Middle frontal gyrus (tissue), 1 donor: Measurements from ENCODE around the gene RTN4.

Source experiments
- DNase-seq: peaks from one replicate; pipeline ENCODE4 v3.0.0-alpha.2; 2015; ENCODE audit warnings: low spot score; ENCODE audit errors: extremely low spot score

The RTN4 gene

DNA sequence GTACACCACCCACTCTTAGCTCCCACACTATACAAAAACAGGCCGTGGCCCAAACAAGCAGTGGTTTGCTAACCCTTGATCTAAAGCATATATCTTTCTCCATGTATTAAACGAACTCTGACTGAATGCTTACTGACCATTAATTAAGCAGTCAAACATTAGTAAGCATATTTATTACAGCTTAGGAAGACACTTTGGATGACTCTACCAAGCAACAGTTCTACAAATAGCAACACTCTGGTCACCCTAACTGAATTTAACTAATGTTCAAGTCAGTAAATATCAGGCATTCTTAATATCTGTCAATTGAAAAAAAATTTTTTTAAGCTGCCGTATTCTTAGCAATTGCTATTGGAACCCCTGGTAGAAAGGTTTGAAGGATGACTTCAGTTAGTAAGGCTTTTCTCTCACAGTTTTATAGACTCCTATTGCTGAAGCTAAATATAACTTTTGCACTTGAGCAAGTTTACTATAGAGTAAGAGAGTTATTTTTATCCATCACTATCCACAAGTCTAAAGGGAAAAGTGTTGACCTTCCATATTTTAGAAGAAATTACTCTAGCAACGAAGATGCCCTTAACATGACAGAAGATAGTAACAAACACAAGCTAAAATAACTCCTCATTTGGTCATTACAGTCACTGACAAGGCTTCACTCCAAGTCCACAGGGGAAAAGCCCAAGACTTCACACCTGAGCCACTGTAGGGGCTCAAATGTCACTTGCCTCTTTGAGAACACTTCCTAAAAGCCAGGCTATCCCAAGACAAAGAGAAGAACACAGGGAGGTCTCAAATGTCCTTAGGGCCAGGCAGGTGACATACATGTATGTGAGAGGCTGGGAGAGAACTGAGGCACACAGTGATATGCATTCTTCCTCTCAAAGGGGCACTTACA lies 74.4 kb downstream of the RTN4 start:
- DNase-seq: no peak

DNA sequence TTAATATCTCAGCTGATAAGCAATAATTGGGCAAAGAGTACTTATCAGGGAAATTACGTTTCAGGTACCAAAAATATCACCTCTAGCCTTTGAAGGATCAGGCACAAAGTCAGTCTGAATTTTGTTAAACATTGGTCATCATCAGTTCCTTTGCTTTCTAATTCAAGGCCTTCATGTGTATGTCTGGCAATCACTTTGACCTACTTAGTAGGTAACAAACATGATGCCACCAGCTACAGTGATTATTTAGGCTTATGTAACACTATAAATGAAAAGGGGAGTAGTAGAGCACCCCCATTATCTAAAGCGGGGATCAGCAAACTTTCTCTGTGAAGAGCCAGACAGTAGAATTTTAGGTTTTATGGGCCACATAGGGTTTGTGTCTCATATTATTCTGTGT lies 75.1 kb downstream of the RTN4 start:
- DNase-seq: no peak

DNA sequence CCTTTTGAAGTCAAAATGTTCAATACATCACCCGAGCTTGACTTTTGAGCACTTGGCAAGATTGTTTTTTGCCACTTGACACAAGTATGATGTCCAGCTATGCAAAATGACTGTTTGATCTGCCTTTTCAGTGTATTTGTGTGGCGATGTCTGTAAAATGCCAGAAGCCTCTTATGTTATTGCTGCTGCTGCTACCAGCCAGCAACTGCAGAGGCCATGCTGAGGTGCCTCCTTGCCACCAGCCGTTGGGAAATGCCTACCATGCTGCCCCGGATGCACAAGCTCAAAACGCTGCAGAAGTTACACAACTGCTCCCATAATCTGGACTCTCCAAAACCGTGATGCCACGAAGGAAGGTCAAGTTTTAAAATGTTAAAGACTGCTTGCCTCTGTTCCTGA lies 80.3 kb downstream of the RTN4 start:
- no peak for DNase-seq

DNA sequence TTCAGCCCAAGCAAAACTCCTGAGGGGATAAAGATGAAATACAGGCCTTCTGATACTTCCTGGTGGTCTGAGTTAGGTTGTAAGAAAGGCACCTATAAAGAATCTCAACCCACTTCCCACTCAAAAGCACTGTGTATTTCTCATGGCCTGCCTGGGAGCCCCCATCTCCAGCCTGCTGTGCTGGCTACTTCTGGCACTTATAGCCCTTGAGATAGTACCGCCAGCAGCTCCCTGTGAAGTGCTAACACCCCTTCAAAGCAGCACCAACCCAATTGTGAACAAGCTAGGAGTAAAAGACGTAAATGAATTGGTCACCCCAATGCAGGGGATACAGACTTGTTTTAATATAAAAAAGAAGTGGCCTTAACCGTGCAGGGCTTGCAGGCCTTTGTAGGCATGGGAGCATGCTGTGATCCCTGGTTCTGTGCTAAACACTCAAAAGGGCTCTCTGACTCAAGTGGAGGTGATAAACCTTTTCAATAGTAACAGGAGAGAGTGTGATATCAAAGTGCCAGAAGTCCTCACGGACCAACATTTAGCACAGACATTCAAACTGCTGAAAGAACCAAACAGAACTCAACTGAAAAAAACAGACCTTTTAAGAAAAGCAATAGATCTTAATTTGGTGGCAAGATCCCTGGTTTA lies 80.8 kb downstream of the RTN4 start:
- no peak for DNase-seq

DNA sequence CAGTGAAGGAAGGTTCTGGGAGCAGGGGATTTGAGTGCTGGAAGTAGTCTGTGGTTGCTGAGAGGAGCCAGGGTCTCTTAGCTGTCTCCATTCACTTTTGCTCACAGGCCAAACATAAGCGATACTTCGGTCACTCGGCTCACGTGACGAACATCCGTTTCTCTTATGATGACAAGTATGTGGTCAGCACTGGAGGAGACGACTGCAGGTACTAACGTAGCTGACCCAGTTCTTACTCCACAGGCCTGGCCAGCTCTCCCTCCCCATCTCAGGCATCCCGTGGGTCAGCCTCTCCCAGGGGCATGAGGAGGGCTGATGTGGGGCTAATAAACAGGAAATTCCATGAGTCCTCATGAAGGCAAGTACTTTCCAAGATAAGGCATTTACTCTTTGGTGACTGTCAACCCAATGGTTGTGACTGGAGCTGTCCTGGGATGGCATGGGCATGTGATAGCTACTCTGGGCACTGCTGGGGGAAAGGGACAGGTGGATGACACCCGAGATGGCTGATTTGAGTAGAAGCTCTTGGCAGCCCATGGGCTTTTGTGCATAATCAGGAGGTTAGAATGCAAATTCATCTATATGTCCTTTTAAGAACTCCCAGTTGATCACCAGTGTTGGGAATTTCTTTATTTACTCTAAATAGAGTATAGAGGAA lies 81.6 kb downstream of the RTN4 start:
- no peak for DNase-seq

DNA sequence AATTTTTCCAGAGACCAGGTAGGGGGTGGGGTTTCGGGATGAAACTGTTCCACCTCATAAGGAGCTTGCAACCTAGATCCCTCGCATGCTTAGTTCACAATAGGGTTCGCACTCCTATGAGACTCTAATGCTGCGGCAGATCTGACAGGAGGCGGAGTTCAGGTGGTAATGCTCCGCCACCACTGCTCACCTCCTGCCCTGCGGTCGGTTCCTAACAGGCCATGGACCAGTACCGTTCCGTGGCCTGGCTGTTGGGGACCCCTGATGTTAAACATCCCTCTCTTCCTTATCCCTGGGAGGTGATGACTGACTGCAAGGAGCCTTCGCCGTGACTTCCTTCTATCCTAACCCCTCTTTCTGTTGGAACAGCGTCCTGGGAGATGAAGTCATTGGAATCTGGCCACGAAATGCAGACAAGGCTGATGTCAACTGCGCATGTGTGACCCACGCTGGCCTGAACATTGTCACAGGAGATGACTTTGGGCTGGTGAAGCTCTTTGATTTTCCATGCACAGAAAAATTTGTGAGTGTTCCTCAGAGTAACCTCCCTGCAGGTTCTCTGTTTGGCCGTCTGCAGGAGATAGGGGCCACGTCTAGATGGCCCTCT lies 82.4 kb downstream of the RTN4 start:
- no peak for DNase-seq

DNA sequence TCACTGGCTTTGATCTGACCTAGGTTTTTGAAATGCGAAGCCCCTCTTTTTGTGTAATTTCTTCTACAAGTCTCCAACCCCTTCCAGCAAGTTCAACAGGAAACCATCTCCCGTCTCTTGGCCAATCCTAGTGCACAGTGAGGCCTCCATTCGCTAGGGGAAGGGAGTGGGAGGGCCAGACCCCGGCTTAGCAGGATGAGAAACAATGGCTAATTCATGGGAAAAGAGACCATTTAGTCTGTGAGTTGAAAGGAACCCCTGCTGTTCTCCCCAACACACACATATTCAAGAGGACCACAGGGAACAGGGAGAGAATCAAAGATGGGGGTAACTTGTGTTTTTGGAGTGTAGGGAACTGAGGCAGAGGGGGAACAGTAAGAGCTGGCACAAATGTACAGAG lies 83.0 kb downstream of the RTN4 start:
- no peak for DNase-seq

DNA sequence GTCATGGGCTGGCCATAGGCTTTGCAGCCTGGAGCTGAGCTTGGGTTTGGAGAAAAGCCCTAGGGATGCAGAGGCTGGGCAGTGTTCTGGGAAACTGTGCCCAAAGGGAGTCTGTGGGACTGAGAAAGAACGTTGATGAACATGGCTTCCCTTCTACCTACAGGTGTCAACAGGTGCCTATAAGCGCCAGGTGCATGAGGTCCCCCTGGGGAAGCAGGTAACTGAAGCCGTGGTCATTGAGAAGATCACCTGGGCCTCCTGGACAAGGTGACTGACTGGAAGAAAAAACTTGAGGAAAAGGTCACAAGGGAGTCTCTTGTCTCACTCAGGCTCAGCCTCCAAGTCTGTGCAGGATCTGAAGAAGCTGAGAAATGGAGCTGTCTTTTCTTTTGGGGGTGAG lies 83.4 kb downstream of the RTN4 start:
- no peak for DNase-seq

DNA sequence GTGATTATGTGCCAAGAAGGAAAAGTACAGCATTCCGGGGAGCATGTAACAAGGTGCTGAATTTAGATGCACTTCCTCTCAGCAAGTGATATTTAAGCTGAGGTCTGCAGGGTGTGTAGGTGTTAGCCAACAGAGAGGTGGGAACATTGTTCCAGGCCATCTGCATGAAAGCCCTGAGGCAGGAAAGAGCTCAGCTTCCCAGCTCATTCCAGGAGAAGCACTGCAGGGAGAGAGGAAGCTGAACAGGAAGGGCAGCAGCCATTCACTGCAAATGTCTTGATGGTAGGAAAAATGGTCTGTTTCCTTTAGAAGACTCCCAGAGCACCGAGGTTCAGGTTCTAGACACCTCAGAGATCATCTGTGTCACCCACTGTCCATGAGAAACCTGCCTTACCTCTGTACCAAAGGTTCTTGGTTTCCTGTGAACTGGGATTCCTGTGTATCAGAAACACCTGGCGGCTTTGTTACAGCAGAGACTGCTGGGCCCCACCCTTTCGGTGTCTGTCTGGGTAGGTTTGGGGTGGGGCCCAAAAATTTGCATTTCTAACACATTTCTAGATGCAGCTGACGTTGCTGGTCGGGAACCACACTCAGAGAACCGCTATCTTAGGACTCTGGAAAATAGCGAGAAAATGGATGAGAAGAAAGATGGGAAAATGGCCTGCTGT lies 84.0 kb downstream of the RTN4 start:
- DNase-seq: no peak

DNA sequence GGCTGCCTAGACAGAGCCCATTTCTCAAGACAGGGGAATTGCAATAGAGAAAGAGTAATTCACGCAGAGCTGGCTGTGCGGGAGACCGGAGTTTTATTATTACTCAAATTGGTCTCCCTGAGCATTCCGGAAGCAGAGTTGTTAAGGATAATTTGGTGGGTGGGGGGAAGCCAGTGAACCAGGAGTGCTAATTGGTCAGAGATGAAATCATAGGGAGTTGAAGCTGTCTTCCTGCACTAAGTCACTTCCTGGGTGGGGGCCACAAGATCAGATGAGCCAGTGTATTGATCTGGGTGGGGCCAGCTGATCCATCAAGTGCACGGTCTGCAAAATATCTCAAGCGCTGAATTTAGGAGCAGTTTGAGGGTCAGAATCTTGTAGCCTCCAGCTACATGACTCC lies 84.8 kb downstream of the RTN4 start:
- DNase-seq: no peak

DNA sequence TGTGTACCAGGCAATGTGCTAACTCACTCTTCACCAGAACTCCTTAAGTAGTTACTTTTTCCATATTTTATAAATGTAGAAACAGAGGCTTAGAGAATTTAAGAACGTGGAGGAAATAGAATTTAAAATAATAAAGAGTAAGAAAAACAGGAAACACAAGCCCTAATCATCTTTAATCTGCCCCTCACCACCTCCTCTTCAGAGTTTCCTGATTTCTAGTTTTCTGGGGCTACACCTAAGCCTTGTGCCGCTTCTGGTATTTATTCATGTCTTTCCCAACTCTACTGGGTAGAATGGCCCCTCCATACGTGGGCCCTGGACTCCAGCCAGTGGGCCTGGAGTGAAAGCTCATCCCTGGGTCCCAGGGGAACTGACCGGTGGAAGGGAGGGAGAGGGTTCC lies 85.4 kb downstream of the RTN4 start:
- DNase-seq: no peak

DNA sequence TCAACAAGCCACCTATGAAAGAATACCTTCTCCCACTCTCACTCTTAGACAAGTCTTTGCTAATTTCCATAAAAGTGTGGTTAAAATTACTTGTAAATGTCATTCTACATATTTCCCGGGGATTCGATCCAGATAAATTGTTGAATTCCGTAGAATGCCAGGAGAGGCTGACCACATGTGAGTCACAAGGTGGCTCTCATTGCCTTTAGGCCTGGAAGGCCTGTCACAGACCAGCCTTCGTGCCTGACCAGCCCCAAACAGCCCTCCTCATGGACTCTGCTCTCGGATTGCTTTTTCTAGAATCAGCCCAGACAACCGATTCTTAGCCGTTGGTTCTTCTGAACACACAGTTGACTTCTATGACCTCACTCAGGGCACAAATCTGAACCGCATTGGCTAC lies 86.0 kb downstream of the RTN4 start:
- DNase-seq: no peak

DNA sequence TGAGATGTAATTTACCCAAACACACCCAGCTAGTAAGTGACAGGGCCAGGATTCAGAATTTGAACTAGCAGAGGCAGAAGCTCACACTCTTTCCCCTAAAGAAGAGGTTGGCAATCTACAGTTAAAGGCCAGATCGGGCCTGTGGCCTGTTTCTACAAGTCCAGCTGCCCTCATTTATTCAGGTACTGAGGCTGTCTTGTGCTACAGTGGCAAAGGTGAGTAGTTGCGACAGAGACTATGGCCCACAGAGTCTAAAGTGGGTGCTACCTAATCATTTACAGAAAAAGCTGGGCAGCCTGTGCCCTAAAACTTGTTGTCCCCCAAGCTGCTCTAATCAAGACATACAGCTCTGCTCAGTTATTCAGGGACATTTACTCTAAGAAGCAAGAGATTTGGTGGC lies 86.8 kb downstream of the RTN4 start:
- DNase-seq: no peak

DNA sequence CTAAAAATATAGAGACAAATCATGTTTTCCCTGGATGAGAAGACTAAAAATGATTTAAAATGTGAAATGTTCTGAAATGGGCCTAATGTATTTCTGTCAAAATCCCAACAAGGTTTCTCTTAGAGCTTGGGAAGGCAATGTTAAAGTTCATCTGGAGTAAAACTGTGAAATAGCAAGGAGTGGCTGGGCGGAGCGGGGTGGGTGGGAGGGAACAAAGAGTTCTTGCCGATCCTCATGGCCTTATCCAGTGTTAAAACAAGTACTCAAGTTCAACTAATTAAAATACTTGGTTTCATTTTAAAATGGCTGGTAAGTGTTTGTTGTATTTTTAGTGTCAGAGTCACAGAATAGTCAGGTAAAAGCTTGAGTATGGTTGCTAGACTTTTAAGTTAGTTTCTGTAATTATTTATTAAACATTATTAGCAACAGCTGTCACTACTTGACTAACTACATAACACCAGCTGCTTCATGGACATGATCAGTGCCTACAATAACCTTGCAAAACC lies 87.3 kb downstream of the RTN4 start:
- DNase-seq: no peak

DNA sequence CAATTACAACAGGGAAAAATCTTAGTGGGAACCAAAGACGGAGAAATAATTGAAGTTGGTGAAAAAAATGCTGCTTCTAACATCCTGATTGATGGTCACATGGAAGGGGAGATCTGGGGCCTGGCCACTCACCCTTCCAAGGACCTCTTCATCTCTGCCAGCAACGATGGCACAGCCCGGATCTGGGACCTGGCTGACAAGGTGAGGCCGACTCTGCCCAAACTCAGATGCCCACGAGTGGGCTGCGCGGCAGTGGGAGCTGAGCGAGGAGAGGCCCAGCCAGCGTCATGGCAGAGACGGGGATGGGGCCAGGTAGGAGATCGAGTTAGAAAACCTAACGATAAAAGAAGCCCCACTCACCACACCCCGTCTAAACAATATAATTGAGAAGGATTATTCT lies 87.7 kb downstream of the RTN4 start:
- DNase-seq: no peak

DNA sequence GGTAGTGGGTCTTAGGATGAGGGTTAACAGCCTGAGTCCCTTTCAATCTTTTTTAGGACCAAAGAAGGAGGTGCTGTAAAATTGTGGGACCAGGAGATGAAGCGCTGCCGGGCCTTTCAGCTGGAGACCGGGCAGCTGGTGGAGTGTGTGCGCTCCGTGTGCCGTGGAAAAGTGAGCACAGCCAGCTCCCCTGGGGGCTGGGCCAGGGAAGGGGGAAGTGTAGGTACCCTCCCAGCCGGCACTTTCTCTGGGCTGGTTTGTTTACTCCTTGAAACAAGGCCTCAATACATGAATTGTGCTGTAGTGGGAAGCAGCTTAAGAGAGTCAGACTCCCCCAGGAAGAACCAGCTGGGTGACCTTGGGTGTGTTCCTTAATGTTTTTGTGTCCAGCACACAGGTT lies 90.1 kb downstream of the RTN4 start:
- DNase-seq: no peak

DNA sequence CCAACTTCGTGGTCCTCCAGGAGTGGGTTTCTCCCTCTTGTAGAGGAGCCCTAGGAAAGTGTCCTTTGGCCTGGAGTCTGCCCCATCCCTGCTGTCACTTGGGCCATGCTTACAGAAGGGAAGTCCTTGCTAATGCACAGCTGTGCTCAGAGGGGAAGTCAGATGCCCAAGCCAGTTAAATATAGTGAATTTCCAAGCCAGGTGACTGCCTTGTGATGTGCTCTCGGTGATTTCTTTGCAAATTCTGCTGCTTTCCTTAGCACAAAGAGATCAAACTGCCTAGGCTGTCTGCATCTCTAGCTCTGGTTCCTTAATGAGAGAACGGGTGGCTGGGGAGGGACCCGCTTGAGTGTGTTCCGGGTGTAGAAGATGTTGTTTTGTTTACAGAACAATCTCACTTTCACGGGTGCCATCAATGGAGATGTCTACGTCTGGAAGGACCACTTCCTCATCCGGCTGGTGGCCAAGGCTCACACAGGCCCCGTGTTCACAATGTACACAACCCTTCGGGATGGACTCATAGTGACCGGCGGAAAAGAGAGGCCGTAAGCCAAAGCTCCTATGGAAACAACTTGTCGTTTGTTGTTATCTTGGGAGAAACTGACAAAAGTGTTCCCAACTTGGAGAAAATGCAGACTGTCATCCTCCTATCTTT lies 91.4 kb downstream of the RTN4 start:
- DNase-seq: no peak

DNA sequence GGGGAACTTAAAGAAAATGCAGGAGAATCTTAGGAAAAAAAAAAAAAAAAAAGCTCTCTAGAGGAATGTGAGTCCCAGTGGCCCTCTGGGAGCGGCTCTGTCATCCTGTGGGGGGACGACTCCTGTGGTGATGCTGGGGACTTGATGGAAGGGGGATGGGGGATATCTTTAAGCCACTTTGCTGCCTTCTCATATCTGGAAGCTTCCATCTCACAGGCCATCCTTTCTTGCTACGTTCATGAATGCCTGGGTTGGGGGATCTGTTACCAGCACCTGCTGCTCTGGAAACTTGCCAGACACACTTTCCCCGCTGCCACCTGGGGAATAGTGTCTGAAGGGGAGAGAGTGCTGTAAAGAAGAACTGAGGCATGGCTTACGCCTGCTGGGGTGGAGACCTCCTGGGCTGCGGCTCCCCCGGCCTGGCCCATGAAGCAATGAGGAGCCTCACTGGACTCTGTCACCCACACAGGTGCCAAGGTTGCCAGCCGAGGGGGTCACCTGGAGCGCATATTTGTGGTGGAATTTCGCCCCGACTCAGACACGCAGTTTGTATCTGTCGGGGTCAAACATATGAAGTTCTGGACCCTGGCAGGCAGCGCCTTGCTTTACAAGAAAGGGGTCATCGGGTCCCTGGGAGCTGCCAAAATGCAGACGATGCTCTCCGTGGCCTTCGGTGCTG lies 92.8 kb downstream of the RTN4 start:
- DNase-seq: no peak

DNA sequence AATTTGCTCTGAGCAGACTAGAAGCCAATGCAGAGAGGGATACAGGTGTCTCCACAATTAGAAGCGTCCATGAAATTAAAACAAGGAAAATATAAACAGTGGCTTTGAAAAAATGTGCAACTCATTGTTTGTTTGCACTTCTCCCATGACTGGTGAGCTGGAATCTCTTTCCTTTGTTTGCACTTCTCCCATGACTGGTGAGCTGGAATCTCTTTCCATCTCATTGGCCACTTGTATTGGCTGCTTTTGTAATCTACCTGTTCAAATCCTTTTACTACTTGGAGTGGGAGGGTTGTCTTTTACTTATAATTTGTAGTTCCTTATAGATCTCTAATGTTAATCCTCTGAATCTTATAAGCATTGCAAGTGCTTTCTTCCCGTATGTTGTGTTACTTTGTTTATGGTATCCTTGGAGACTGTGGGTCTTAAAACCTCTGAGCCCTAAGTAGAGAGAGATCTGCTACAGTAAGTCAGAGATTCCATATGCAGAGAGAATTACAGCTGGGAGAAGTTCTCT lies 94.1 kb downstream of the RTN4 start:
- DNase-seq: no peak
